HG03457 (cell line): ENCODE results near the gene KCNK5.

Source experiments
- ATAC-seq: cut with Tn5 transposase; IDR thresholded peaks from one replicate; pipeline ENCODE4 v1.9.1; 2021; ENCODE audit warnings: moderate number of reproducible peaks; ENCODE audit not compliant: unreplicated experiment

Gene KCNK5

GRCh38 chr6:39178235-39178634 lies 51.0 kb downstream of the KCNK5 start:
- no peak for ATAC-seq

DNA sequence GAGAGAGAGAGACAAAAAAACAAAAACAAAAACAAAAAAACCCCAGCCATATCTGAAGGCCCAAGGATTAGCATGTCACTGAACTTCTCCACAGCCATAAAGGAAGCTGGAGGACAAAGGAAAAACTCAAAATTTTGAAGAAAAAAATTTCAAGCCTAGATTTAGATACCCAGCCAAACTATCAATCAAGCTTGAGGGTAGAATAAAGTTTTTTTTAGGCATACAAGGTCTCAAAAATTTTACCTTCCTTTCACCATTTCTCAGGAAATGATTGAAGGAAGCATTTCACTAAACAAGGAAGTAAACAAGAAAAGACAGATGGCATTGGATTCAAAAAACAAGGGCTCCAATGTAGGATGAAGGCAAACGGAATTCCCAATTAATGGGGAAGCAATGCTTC lies 52.1 kb downstream of the KCNK5 start:
- no peak for ATAC-seq

GRCh38 chr6:39173270-39173669 lies 56.0 kb downstream of the KCNK5 start:
- no peak for ATAC-seq

GRCh38 chr6:39172377-39172757 lies 56.9 kb downstream of the KCNK5 start:
- no peak for ATAC-seq

DNA sequence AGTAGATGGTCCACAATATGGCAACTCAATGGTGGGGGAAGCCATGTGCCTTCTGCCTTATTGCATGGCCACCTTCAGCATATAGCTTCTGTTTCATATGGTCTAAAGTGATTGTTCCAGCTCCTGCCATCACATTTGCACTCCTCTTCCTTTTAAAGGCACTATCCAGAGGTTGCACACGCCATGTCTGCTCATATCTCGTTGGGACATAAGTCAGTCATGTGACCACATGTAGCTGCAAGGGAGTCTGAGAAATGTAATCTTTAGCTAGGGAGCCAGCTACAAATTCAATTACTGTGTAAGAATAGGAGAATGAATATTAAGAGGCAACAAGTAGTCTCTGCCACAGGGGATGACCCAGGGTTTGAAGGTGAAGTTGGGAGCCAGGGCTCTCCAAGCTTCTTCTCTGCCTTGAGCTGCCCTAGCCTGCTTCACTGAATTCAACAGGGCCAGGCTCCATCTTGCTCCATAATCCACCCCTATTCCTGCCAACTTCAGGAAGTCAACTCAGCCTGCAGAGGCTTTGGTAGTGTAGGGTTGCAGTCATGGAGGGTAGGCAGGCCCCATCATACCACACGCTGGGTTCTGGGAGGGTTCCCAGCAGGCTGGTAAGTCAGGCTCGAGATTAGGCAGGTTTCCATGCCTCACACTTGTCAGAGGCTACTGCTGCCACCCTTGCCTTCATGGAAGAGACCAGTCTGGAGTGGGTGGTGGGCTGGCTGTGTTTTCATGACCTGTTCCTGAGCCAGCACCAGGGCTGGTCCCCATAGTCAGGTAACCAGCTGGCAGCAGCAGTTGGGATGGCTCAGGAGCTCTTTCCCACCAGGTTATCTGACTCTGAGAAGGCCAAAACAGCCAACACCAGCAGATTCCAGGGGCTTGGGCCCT lies 57.5 kb downstream of the KCNK5 start:
- ATAC-seq = no peak

DNA sequence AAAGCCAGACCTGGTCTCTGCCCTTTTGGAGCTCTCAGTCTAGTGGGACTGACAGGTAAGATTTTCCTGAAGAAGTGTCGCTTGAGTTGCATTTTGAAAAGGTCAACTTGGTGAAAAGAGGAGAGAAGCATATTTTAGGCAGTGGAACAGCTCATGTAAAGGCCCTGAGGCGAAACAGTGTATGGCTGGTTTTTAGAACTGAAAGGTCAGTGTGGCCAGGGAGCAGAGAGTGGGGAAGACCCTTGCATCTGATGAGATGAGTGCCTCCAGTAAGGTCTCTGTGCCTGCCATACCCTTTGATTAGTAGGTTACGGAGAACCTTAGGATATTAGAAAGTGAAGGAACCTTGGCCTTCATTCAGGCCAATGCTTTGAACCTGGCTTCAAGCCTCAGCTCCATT lies 58.4 kb downstream of the KCNK5 start:
- ATAC-seq = no peak

GRCh38 chr6:39170389-39170788 lies 58.9 kb downstream of the KCNK5 start:
- no peak for ATAC-seq

- ATAC-seq = no peak
Measured at GRCh38 chr6:39169448-39170344, 59.6 kb downstream of the KCNK5 start.

- ATAC-seq = no peak
Measured at GRCh38 chr6:39167866-39168625, 61.2 kb downstream of the KCNK5 start.

- no peak for ATAC-seq
Measured at GRCh38 chr6:39167321-39167720, 62.0 kb downstream of the KCNK5 start.

DNA sequence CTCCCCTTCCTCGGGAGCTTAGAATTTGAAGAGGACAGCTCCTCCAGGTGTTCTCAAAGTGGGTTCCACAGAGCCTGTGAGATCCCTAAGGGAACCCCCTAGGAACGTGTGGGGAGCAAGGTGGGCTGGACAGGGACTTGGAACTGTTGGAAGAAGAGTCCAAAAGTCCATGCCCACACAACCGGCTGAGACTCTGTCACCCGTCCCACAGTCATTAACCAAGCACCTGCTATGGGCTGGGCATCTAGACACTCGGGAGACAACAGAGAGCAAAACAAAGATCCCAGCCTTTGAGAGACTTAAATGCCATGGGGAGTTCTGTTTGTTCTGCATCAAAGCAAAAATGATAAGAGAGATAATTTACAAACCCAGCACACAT lies 62.4 kb downstream of the KCNK5 start:
- no peak for ATAC-seq

DNA sequence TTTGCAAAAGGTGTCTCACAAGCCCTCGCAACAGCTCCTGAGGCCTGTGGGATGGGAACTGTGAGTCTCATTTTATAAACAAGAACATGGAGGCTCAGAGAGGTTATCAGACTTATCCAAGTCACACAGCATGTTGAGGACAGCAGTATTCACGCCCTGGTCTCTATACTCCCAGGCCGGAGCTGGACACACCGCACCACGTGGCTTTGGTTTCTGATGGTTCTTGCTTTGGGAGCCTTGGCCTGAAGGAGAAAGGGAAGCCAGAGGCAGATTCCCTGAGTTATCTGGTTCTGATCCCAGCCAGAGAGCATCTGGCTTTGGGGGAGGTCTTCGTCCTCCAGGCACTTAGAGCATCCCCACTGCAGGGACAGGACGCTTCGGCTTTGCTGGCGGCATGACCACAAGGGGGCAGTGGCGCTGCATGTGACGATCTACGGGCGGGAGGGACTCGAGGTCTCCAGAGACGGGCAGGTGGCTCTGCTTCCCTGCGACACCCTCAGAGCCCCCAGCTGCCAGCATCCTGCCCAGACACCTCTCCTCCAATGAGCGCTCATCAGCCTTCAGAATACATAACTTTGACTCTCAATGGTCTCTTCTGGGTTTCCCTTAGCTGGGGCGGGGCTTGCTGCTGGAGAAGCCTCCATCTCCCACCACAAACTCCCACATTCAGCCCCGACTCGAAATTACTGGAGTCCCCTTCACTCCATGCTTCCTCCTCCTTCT lies 62.9 kb downstream of the KCNK5 start:
- ATAC-seq = no peak

- ATAC-seq = no peak
Measured at GRCh38 chr6:39157511-39157910, 71.8 kb downstream of the KCNK5 start.

GRCh38 chr6:39156801-39157200 lies 72.5 kb downstream of the KCNK5 start:
- ATAC-seq = no peak

- no peak for ATAC-seq
Measured at GRCh38 chr6:39154705-39155104, 74.6 kb downstream of the KCNK5 start.

DNA sequence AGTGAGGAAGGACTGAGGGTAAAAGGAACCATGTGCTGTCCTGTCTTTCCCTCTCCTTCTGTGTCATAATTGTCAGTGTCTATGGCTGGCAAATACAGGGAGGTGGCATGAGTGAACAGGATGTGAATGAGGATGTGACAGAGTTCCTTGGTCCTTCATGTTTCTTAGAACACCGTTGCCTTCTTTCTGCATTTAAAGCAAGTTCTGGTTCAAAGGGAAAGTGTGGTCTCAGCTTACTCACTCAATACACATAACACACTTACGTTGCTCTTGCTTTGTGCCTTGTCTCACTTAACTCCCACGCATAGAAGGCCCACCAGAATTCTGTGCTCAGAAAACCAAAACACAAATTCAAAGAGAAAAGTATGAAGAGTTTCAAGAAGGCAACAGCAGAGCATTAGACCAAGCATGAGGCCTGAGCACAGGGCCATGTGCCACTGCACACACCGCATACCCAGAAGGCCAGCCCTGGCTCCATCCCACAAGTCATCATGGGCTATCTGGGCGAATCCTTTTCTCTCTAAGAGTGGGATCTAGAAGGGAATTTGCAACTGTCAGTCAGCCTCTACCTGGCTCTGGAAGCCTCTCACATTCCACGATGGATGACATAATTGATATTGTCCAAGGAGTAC lies 75.4 kb downstream of the KCNK5 start:
- no peak for ATAC-seq

GRCh38 chr6:39152262-39152661 lies 77.0 kb downstream of the KCNK5 start:
- ATAC-seq = no peak

- ATAC-seq = no peak
Measured at GRCh38 chr6:39151211-39151610, 78.1 kb downstream of the KCNK5 start.

DNA sequence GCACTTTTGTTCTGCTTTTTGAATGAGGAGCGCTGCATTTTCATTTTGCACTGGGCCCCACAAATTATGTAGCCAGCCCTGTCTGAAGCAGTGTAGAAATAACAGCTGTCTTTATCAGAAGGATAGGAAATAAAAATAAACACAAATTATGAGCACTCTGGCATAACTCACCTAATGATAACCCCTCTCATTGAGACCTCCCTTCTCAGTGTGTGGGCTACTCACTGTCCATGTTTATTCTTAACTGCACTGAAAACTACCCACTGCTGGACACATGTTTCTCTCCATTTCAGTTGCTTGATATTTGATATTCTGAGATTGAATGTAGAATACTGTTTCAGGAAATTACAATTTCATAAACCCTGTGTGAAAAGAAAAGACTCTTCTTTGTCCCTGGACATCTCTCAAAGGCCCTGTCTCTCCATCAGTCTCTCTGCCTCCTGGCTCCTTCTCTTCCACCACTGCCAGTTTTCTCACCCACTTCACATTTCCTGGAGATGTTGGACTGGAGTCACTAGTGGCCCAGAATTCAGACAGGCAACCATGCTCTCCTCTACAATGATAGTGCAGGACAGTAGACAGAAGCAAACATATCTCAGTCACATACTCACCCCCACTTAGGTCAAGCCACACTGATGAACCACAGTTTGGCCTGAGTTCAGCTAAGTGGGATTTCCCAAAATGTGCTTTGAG lies 84.6 kb downstream of the KCNK5 start:
- no peak for ATAC-seq
